Measurements from ENCODE around the gene NOS1AP. TPM values are rescaled to one million over a fixed set of nuclear protein-coding genes. Genes with fewer than 3 reads are reported as not detected.

NOS1AP gene
- total and polyA plus RNA-seq, 9 of the 15 experiments (the other 6 are each of a cell fraction or from before 2014, with no cell fraction given), result 0.07 to 1.5 (median 0.22) TPM

GRCh38 chr1:162372159-162373071 lies 302.9 kb downstream of the NOS1AP start (continued):
- 0 out of 2 replicates have a peak, but pooled peaks have one; percentile 36 for TF ChIP-seq GMEB1 (CRISPR knock-in tag; IDR thresholded peaks at IDR 0.05)
- TF ChIP-seq PML (IDR thresholded peaks at IDR 0.05; ENCODE audit: low read length), result peak; percentile 97
- no peak; the same call in none of the 2 replicates for TF ChIP-seq ZNF592 (IDR thresholded peaks at IDR 0.05)
- TF ChIP-seq TOE1 (IDR thresholded peaks at IDR 0.05; ENCODE audit: borderline replicate concordance), result peak; percentile 60
- no peak for TF ChIP-seq TOE1 (CRISPR knock-in tag; IDR thresholded peaks at IDR 0.05; ENCODE audit: borderline replicate concordance, low read depth)
- TF ChIP-seq ZNF354B (CRISPR knock-in tag; IDR thresholded peaks at IDR 0.05), result 0 out of 2 replicates have a peak, but pooled peaks have one; percentile 24
- TF ChIP-seq ZBTB1 (CRISPR knock-in tag; IDR thresholded peaks at IDR 0.05; ENCODE audit: borderline replicate concordance, low read depth), result 0 out of 2 replicates have a peak, but pooled peaks have one; percentile 47
- 0 out of 2 replicates have a peak, but pooled peaks have one; percentile 47 for TF ChIP-seq THRB (CRISPR knock-in tag; conservative IDR thresholded peaks at IDR 0.05)
- no peak for TF ChIP-seq PHF20 (IDR thresholded peaks at IDR 0.05; ENCODE audit: partially characterized antibody)
- no peak for TF ChIP-seq PKNOX1 (IDR thresholded peaks at IDR 0.05)
- TF ChIP-seq TEAD1 (CRISPR knock-in tag; IDR thresholded peaks at IDR 0.05), result peak in 1 of 2 experiments; percentile 84; a peak in 3 of 4 replicates
- TF ChIP-seq MNT (conservative IDR thresholded peaks at IDR 0.05), result peak in 1 of 2 experiments; percentile 28; a peak in 1 of 4 replicates
- no peak for TF ChIP-seq HNRNPH1 (optimal IDR thresholded peaks at IDR 0.05; ENCODE audit: low read depth, low read length)
- no peak for TF ChIP-seq SETDB1 (IDR thresholded peaks at IDR 0.05; ENCODE audit: low read length)
